Gastroesophageal sphincter (tissue), 3 donors: ENCODE data around the gene ICA1.

Experiments
- CTCF ChIP-seq, 4 experiments: fragments of 200-600 bp in 2 of 4; fragments of 450-650 bp in 2 of 4; sonication (generic) in 1 of 4; IDR thresholded peaks; one replicate each; pipeline ENCODE4 v1.5.1; 2017 to 2019; ENCODE audit warnings: antibody characterized with exemption in 4 of 4, mild to moderate bottlenecking in 2 of 4, moderate library complexity in 2 of 4
- EP300 ChIP-seq: sonication (generic); formaldehyde crosslinking; IDR thresholded peaks from one replicate; pipeline ENCODE4 v1.6.1; 2017; ENCODE audit warnings: antibody characterized with exemption, mild to moderate bottlenecking
- POLR2A ChIP-seq, 2 donors: fragments of 450-650 bp; IDR thresholded peaks; one replicate each; pipeline ENCODE4 v1.6.1; 2017; ENCODE audit warnings: antibody characterized with exemption in 2 of 2, mild to moderate bottlenecking in 2 of 2, moderate library complexity in 1 of 2
- POLR2AphosphoS5 ChIP-seq: sonication (generic); formaldehyde crosslinking; IDR thresholded peaks from one replicate; pipeline ENCODE4 v1.6.1; 2017; ENCODE audit warnings: antibody characterized with exemption

GRCh38 chr7:8209353-8209752, 52.6 kb downstream of the ICA1 start:
- no peak for TF ChIP-seq CTCF (IDR thresholded peaks at IDR 0.05)
- TF ChIP-seq POLR2A (IDR thresholded peaks at IDR 0.05), result no peak
- no peak for TF ChIP-seq POLR2AphosphoS5
- TF ChIP-seq EP300, result no peak
